ENCODE results near the gene CD7. TPM values are rescaled to one million over a fixed set of nuclear protein-coding genes. Genes with fewer than 3 reads are reported as not detected.

Gene CD7
- total RNA-seq, 1 donor from 2014 or later, result 0.52 TPM

GRCh38 chr17:82278308-82278707, 39.1 kb downstream of the CD7 start:
- Histone ChIP-seq H3K4me3 (ENCODE audit: low read length in 3 of 3) (no peak overlapping the region), H3K36me3 (ENCODE audit: control insufficient read depth in 3 of 3, insufficient read depth in 3 of 3, low read length in 3 of 3) (peaks cover 0 to 5% (median 0%) of the 10 kb centered on the region in 3 donors), H3K9me3 (ENCODE audit: control insufficient read depth in 3 of 3, low read length in 3 of 3) (no peaks in the 10 kb centered on the region), H3K27me3 (ENCODE audit: control insufficient read depth in 3 of 3, insufficient read depth in 3 of 3, low read length in 3 of 3) (peaks cover 0 to 8% (median 6%) of the 10 kb centered on the region in 3 donors), H3K9ac (ENCODE audit: low read depth in 1 of 3, low read length in 3 of 3) (no peak overlapping the region), H3K27ac (ENCODE audit: low read depth, low read length) (no peak overlapping the region), H3K4me1 (ENCODE audit: control insufficient read depth in 3 of 3, insufficient read depth in 3 of 3, low read length in 3 of 3) (peaks cover 10 to 23% (median 13%) of the 10 kb centered on the region in 3 donors)

- Histone ChIP-seq H3K4me3 (ENCODE audit: low read length in 3 of 3) (no peak overlapping the region), H3K4me1 (ENCODE audit: control insufficient read depth in 3 of 3, insufficient read depth in 3 of 3, low read length in 3 of 3) (peaks cover 9 to 18% (median 10%) of the 10 kb centered on the region in 3 donors), H3K36me3 (ENCODE audit: control insufficient read depth in 3 of 3, insufficient read depth in 3 of 3, low read length in 3 of 3) (peaks cover 0 to 5% (median 0%) of the 10 kb centered on the region in 3 donors), H3K9me3 (ENCODE audit: control insufficient read depth in 3 of 3, low read length in 3 of 3) (no peaks in the 10 kb centered on the region), H3K9ac (ENCODE audit: low read depth in 1 of 3, low read length in 3 of 3) (no peak overlapping the region), H3K27me3 (ENCODE audit: control insufficient read depth in 3 of 3, insufficient read depth in 3 of 3, low read length in 3 of 3) (peaks cover 0 to 8% (median 6%) of the 10 kb centered on the region in 3 donors), H3K27ac (ENCODE audit: low read depth, low read length) (no peak overlapping the region)
Measured at GRCh38 chr17:82277851-82278250, 39.6 kb downstream of the CD7 start.

- peaks cover 12 to 22% (median 17%) of the 10 kb centered on the region in 3 donors for H3K4me1 ChIP-seq (ENCODE audit: control insufficient read depth in 3 of 3, insufficient read depth in 3 of 3, low read length in 3 of 3)
- H3K9me3 ChIP-seq (ENCODE audit: control insufficient read depth in 3 of 3, low read length in 3 of 3), result no peaks in the 10 kb centered on the region
- H3K27me3 ChIP-seq (ENCODE audit: control insufficient read depth in 3 of 3, insufficient read depth in 3 of 3, low read length in 3 of 3), result peaks cover 0 to 8% (median 6%) of the 10 kb centered on the region in 3 donors
- H3K4me3 ChIP-seq (ENCODE audit: low read length in 3 of 3), result no peak overlapping the region
- peaks cover 0 to 5% (median 0%) of the 10 kb centered on the region in 3 donors for H3K36me3 ChIP-seq (ENCODE audit: control insufficient read depth in 3 of 3, insufficient read depth in 3 of 3, low read length in 3 of 3)
- H3K9ac ChIP-seq (ENCODE audit: low read depth in 1 of 3, low read length in 3 of 3), result no peak overlapping the region
- no peak overlapping the region for H3K27ac ChIP-seq (ENCODE audit: low read depth, low read length)
Measured at GRCh38 chr17:82276938-82277337, 40.5 kb downstream of the CD7 start.

GRCh38 chr17:82275326-82275725, 42.1 kb downstream of the CD7 start:
- Histone ChIP-seq H3K4me1 (ENCODE audit: control insufficient read depth in 3 of 3, insufficient read depth in 3 of 3, low read length in 3 of 3) (peaks cover 24 to 31% (median 29%) of the 10 kb centered on the region in 3 donors), H3K27ac (ENCODE audit: low read depth, low read length) (no peak overlapping the region), H3K9me3 (ENCODE audit: control insufficient read depth in 3 of 3, low read length in 3 of 3) (no peaks in the 10 kb centered on the region), H3K27me3 (ENCODE audit: control insufficient read depth in 3 of 3, insufficient read depth in 3 of 3, low read length in 3 of 3) (no peaks in the 10 kb centered on the region), H3K36me3 (ENCODE audit: control insufficient read depth in 3 of 3, insufficient read depth in 3 of 3, low read length in 3 of 3) (peaks cover 4 to 13% (median 7%) of the 10 kb centered on the region in 3 donors), H3K4me3 (ENCODE audit: low read length in 3 of 3) (no peak overlapping the region), H3K9ac (ENCODE audit: low read depth in 1 of 3, low read length in 3 of 3) (no peak overlapping the region)

GRCh38 chr17:82274134-82275020, 43.0 kb downstream of the CD7 start:
- Histone ChIP-seq H3K4me1 (ENCODE audit: control insufficient read depth in 3 of 3, insufficient read depth in 3 of 3, low read length in 3 of 3) (peaks cover 32 to 41% (median 38%) of the 10 kb centered on the region in 3 donors), H3K4me3 (ENCODE audit: low read length in 3 of 3) (peak overlapping the region; percentile 75 to 83 (median 78)), H3K36me3 (ENCODE audit: control insufficient read depth in 3 of 3, insufficient read depth in 3 of 3, low read length in 3 of 3) (peaks cover 4 to 17% (median 7%) of the 10 kb centered on the region in 3 donors), H3K27ac (ENCODE audit: low read depth, low read length) (no peak overlapping the region), H3K9me3 (ENCODE audit: control insufficient read depth in 3 of 3, low read length in 3 of 3) (no peaks in the 10 kb centered on the region), H3K27me3 (ENCODE audit: control insufficient read depth in 3 of 3, insufficient read depth in 3 of 3, low read length in 3 of 3) (no peaks in the 10 kb centered on the region), H3K9ac (ENCODE audit: low read depth in 1 of 3, low read length in 3 of 3) (peak overlapping the region; percentile 69 to 86 (median 81))

- Histone ChIP-seq H3K36me3 (ENCODE audit: control insufficient read depth in 3 of 3, insufficient read depth in 3 of 3, low read length in 3 of 3) (peaks cover 4 to 19% (median 7%) of the 10 kb centered on the region in 3 donors), H3K27me3 (ENCODE audit: control insufficient read depth in 3 of 3, insufficient read depth in 3 of 3, low read length in 3 of 3) (no peaks in the 10 kb centered on the region), H3K9ac (ENCODE audit: low read depth in 1 of 3, low read length in 3 of 3) (peak within 1 kb of the TSS; percentile 81 to 86 (median 86)), H3K4me3 (ENCODE audit: low read length in 3 of 3) (peak within 1 kb of the TSS; percentile 75 to 83 (median 78)), H3K4me1 (ENCODE audit: control insufficient read depth in 3 of 3, insufficient read depth in 3 of 3, low read length in 3 of 3) (peaks cover 41 to 49% (median 43%) of the 10 kb centered on the region in 3 donors), H3K27ac (ENCODE audit: low read depth, low read length) (peak within 1 kb of the TSS; percentile 95), H3K9me3 (ENCODE audit: control insufficient read depth in 3 of 3, low read length in 3 of 3) (no peaks in the 10 kb centered on the region)
Measured at GRCh38 chr17:82273327-82274133, 43.9 kb downstream of the CD7 start, which contains the start of gene CSNK1D. CSNK1D (minus strand) TSS chr17:82273700; CDS start chr17:82273381, 319 bp downstream.

GRCh38 chr17:82272495-82273326, 44.7 kb downstream of the CD7 start:
- H3K9ac ChIP-seq (ENCODE audit: low read depth in 1 of 3, low read length in 3 of 3), result peak overlapping the region; percentile 79 to 86 (median 86)
- peak overlapping the region; percentile 95 for H3K27ac ChIP-seq (ENCODE audit: low read depth, low read length)
- H3K36me3 ChIP-seq (ENCODE audit: control insufficient read depth in 3 of 3, insufficient read depth in 3 of 3, low read length in 3 of 3), result peaks cover 4 to 14% (median 7%) of the 10 kb centered on the region in 3 donors
- H3K27me3 ChIP-seq (ENCODE audit: control insufficient read depth in 3 of 3, insufficient read depth in 3 of 3, low read length in 3 of 3), result no peaks in the 10 kb centered on the region
- H3K4me1 ChIP-seq (ENCODE audit: control insufficient read depth in 3 of 3, insufficient read depth in 3 of 3, low read length in 3 of 3), result peaks cover 49 to 57% (median 51%) of the 10 kb centered on the region in 3 donors
- no peaks in the 10 kb centered on the region for H3K9me3 ChIP-seq (ENCODE audit: control insufficient read depth in 3 of 3, low read length in 3 of 3)
- H3K4me3 ChIP-seq (ENCODE audit: low read length in 3 of 3), result peak overlapping the region; percentile 59 to 75 (median 73)

- no peaks in the 10 kb centered on the region for H3K9me3 ChIP-seq (ENCODE audit: control insufficient read depth in 3 of 3, low read length in 3 of 3)
- H3K9ac ChIP-seq (ENCODE audit: low read depth in 1 of 3, low read length in 3 of 3), result peak overlapping the region in 2 of 3 donors; percentile 17 to 55
- H3K4me3 ChIP-seq (ENCODE audit: low read length in 3 of 3), result peak overlapping the region in 2 of 3 donors; percentile 19 to 45
- peaks cover 60 to 70% (median 63%) of the 10 kb centered on the region in 3 donors for H3K4me1 ChIP-seq (ENCODE audit: control insufficient read depth in 3 of 3, insufficient read depth in 3 of 3, low read length in 3 of 3)
- H3K27ac ChIP-seq (ENCODE audit: low read depth, low read length), result peak overlapping the region; percentile 83
- peaks cover 4 to 14% (median 7%) of the 10 kb centered on the region in 3 donors for H3K36me3 ChIP-seq (ENCODE audit: control insufficient read depth in 3 of 3, insufficient read depth in 3 of 3, low read length in 3 of 3)
- no peaks in the 10 kb centered on the region for H3K27me3 ChIP-seq (ENCODE audit: control insufficient read depth in 3 of 3, insufficient read depth in 3 of 3, low read length in 3 of 3)
Measured at GRCh38 chr17:82271401-82271800, 46.0 kb downstream of the CD7 start.

- H3K27me3 ChIP-seq (ENCODE audit: control insufficient read depth in 3 of 3, insufficient read depth in 3 of 3, low read length in 3 of 3), result no peaks in the 10 kb centered on the region
- peaks cover 66 to 78% (median 70%) of the 10 kb centered on the region in 3 donors for H3K4me1 ChIP-seq (ENCODE audit: control insufficient read depth in 3 of 3, insufficient read depth in 3 of 3, low read length in 3 of 3)
- no peak overlapping the region for H3K4me3 ChIP-seq (ENCODE audit: low read length in 3 of 3)
- H3K9ac ChIP-seq (ENCODE audit: low read depth in 1 of 3, low read length in 3 of 3), result no peak overlapping the region
- peak overlapping the region; percentile 34 for H3K27ac ChIP-seq (ENCODE audit: low read depth, low read length)
- H3K36me3 ChIP-seq (ENCODE audit: control insufficient read depth in 3 of 3, insufficient read depth in 3 of 3, low read length in 3 of 3), result peaks cover 5 to 19% (median 10%) of the 10 kb centered on the region in 3 donors
- no peaks in the 10 kb centered on the region for H3K9me3 ChIP-seq (ENCODE audit: control insufficient read depth in 3 of 3, low read length in 3 of 3)
Measured at GRCh38 chr17:82270651-82271050, 46.8 kb downstream of the CD7 start.
